Brain microvascular endothelial cell (primary cell): ENCODE results near the gene GLIS2.

Experiments
- DNase-seq: peaks from one replicate; pipeline ENCODE4 v3.0.0-alpha.2; 2020
- H3K27ac ChIP-seq: fragments of 250-450 bp; sonication (Bioruptor Pico); 2 replicates; pipeline ENCODE4 v1.5.1; 2020; ENCODE audit warnings: mild to moderate bottlenecking, moderate library complexity
- H3K27me3 ChIP-seq: fragments of 250-450 bp; sonication (Bioruptor Pico); replicated peaks from 2 replicates; pipeline ENCODE4 v1.5.1; 2020; ENCODE audit warnings: mild to moderate bottlenecking
- H3K36me3 ChIP-seq: fragments of 250-450 bp; sonication (Bioruptor Pico); replicated peaks from 2 replicates; pipeline ENCODE4 v1.5.1; 2020; ENCODE audit warnings: mild to moderate bottlenecking
- H3K4me3 ChIP-seq: 2 replicates; pipeline ENCODE4 v1.5.1; 2011; ENCODE audit warnings: low read depth, mild to moderate bottlenecking, control low read depth, low read length, moderate library complexity
- CTCF ChIP-seq: IDR thresholded peaks from 2 replicates; pipeline ENCODE4 v1.5.1; 2011; ENCODE audit warnings: low read depth, mild to moderate bottlenecking, moderate library complexity, low read length, control low read depth, inconsistent platforms; ENCODE audit errors: missing control alignments
- in situ Hi-C: cut with HindIII; loops from 2 replicates; pipeline ENCODE4 v1.10.0; 2017; ENCODE audit warnings: low sequenced_read_pairs, low pct_ligation_motif_present

Gene GLIS2

GRCh38 chr16:4361944-4362311 lies 46.1 kb downstream of the GLIS2 start:
- Histone ChIP-seq H3K4me3 (no peak overlapping the region), H3K27me3 (no peaks in the 10 kb centered on the region), H3K36me3 (peaks cover 6% of the 10 kb centered on the region), H3K27ac (no peak overlapping the region)
- DNase-seq, result no peak
- TF ChIP-seq CTCF, result no peak
- in situ Hi-C loops, result no loop called here

GRCh38 chr16:4362476-4363135 lies 46.7 kb downstream of the GLIS2 start:
- Histone ChIP-seq H3K27ac (no peak overlapping the region), H3K4me3 (no peak overlapping the region), H3K27me3 (no peaks in the 10 kb centered on the region), H3K36me3 (peaks cover 6% of the 10 kb centered on the region)
- no peak for TF ChIP-seq CTCF
- no peak for DNase-seq
- in situ Hi-C loops, result no loop called here

GRCh38 chr16:4364196-4365013 lies 48.5 kb downstream of the GLIS2 start:
- Histone ChIP-seq H3K27ac (no peak overlapping the region), H3K27me3 (no peaks in the 10 kb centered on the region), H3K4me3 (no peak overlapping the region), H3K36me3 (peaks cover 6% of the 10 kb centered on the region)
- in situ Hi-C loops, result no loop called here
- DNase-seq, result no peak
- TF ChIP-seq CTCF, result no peak

GRCh38 chr16:4365014-4365406 lies 49.1 kb downstream of the GLIS2 start:
- peaks cover 6% of the 10 kb centered on the region for H3K36me3 ChIP-seq
- H3K4me3 ChIP-seq, result no peak overlapping the region
- H3K27me3 ChIP-seq, result no peaks in the 10 kb centered on the region
- no peak for TF ChIP-seq CTCF
- DNase-seq, result no peak
- in situ Hi-C loops, result no loop called here
- H3K27ac ChIP-seq, result no peak overlapping the region

GRCh38 chr16:4365615-4366014 lies 49.7 kb downstream of the GLIS2 start:
- H3K27ac ChIP-seq, result no peak overlapping the region
- TF ChIP-seq CTCF, result no peak
- in situ Hi-C loops, result no loop called here
- peaks cover 6% of the 10 kb centered on the region for H3K36me3 ChIP-seq
- no peaks in the 10 kb centered on the region for H3K27me3 ChIP-seq
- no peak for DNase-seq
- no peak overlapping the region for H3K4me3 ChIP-seq
